ENCODE results near the gene ARAP3. TPM values are rescaled to one million over a fixed set of nuclear protein-coding genes. Genes with fewer than 3 reads are reported as not detected.

Gene ARAP3
- total RNA-seq, 1 experiment from 2014 or later = 15.1 TPM

DNA sequence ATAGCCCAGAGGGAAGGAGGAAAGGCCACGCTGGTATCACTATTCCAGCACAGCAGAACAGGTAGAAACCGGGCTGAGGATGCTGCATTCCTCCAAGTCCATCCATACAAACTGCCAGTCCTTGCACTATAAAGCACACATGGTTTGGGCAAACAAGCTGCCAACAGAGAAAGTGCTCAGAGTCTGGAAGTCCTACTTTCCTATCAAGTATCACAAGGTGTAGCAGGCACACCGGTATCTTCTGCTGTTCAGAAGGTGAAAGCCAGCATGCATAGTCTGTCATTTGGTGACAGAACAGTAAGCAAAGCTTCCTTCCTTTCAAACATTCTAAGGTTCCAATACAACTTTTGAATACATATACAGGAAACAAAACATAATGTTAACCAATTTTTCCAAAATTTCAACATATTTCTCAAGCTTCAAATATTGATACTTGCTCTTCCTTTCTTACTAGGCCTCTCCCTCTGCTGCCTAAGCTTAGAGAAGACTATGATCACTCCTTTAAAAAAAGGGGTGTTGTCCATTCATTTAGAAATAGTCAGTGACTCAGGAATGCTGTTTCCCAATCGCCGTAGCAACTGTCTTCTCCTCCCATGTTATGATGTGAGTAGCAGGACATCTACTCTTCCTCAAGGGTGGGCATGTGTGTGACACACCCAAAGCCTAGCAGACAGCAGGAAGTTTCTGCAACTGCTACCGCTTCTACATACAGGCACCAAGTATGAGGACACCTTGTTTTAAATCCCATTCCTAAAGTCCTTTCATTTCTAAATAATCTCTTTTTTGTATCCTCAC, 77.9 kb downstream of the ARAP3 start:
- CTCF ChIA-PET = interaction anchor here (3.3 kb wide), 1 partner anchor 12 kb away, joined by 23 read pairs; no protein-coding TSS in a partner anchor
- Histone ChIP-seq H3K4me3 (replicated peaks in 1 of 2; ENCODE audit: low read depth in 1 of 2, low read length in 2 of 2) (no peak overlapping the region), H3K4me2 (ENCODE audit: low read length) (peak overlapping the region; percentile 29), H3K9me2 (ENCODE audit: insufficient read depth) (no peaks in the 10 kb centered on the region), H3K9me3 (ENCODE audit: control insufficient read depth in 1 of 2, insufficient read depth in 1 of 2, low read depth in 1 of 2, low read length in 2 of 2) (no peaks in the 10 kb centered on the region), H3K79me2 (ENCODE audit: insufficient read depth, low read length) (peaks cover 100% of the 10 kb centered on the region), H3K27me3 (ENCODE audit: insufficient read depth, low read length) (no peaks in the 10 kb centered on the region), H3K9ac (ENCODE audit: low read length) (peak overlapping the region; percentile 16), H3K4me1 (ENCODE audit: control insufficient read depth in 1 of 2, insufficient read depth in 2 of 2, low read length in 2 of 2) (peaks cover 11 to 25% of the 10 kb centered on the region in 2 experiments), H4K20me1 (ENCODE audit: insufficient read depth) (peaks cover 10% of the 10 kb centered on the region; the same call in 1 of the 2 replicates), H3K36me3 (ENCODE audit: control insufficient read depth in 1 of 2, insufficient read depth in 2 of 2, low read length in 2 of 2) (no peaks in the 10 kb centered on the region), H2AFZ (ENCODE audit: low read depth, low read length, poor library complexity, severe bottlenecking) (no peak overlapping the region), H3K27ac (ENCODE audit: low read depth, low read length) (no peak overlapping the region)
- intact Hi-C loops (cut with micrococcal nuclease) = no loop called here
- POLR2A ChIA-PET = interaction anchor here (0.6 kb wide), 1 partner anchor 15 kb away, joined by 3 read pairs; the partner anchor contains the start of gene DIAPH1
- RAD21 ChIA-PET (ENCODE audit: low non-redundant PET in 1 of 2, low total read pairs in 2 of 2, uncharacterized antibody in 2 of 2, unreplicated experiment in 2 of 2) = no interaction called here
- peak; percentile 70 for DNase-seq (ENCODE audit: low read depth, low spot score)
- TF ChIP-seq, protein P1, sequence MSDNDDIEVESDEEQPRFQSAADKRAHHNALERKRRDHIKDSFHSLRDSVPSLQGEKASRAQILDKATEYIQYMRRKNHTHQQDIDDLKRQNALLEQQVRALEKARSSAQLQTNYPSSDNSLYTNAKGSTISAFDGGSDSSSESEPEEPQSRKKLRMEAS (IDR thresholded peaks at IDR 0.05) = peak; percentile 23; the same call in 1 of the 2 replicates
- no peak for TF ChIP-seq ELF1 (IDR thresholded peaks at IDR 0.05; ENCODE audit: borderline replicate concordance, low read depth)
- TF ChIP-seq JUND (IDR thresholded peaks at IDR 0.05) = 0 out of 2 replicates have a peak, but pooled peaks have one; percentile 18
- TF ChIP-seq EZH2phosphoT487 (IDR thresholded peaks at IDR 0.05; ENCODE audit: borderline replicate concordance) = no peak
- no peak for TF ChIP-seq SRF (IDR thresholded peaks at IDR 0.05; ENCODE audit: low read depth)
- TF ChIP-seq CEBPB (IDR thresholded peaks at IDR 0.05; ENCODE audit: low read depth) = 0 out of 2 replicates have a peak, but pooled peaks have one; percentile 52
- 0 out of 2 replicates have a peak, but pooled peaks have one; percentile 26 for TF ChIP-seq SP1 (IDR thresholded peaks at IDR 0.05; ENCODE audit: low read depth)
- peak; percentile 81 for ATAC-seq
- BruUV-seq (replicated peaks) = no TSS peak

Other genes with a start within 250 kb of the ARAP3 start
- 1.2 TPM for gene PCDHGC3, start 206.3 kb downstream of the ARAP3 start, total RNA-seq (2021; ENCODE audit: unreplicated experiment)
- 0.05 TPM for gene PCDHGC4, start 197.2 kb downstream of the ARAP3 start, total RNA-seq (2021; ENCODE audit: unreplicated experiment)
- gene PCDHGC5, start 193.1 kb downstream of the ARAP3 start, total RNA-seq (2021; ENCODE audit: unreplicated experiment) = not detected
- 142 TPM for gene DIAPH1, start 63.2 kb downstream of the ARAP3 start, total RNA-seq (2021; ENCODE audit: unreplicated experiment)
- 91.9 TPM for gene HDAC3, start 45.4 kb downstream of the ARAP3 start, total RNA-seq (2021; ENCODE audit: unreplicated experiment)
- 8.7 TPM for gene RELL2, start 45.2 kb downstream of the ARAP3 start, total RNA-seq (2021; ENCODE audit: unreplicated experiment)
- gene FCHSD1, start 30.8 kb downstream of the ARAP3 start, total RNA-seq (2021; ENCODE audit: unreplicated experiment) = 37.2 TPM
- 24.2 TPM for gene PCDH1, start 196.2 kb upstream of the ARAP3 start, total RNA-seq (2021; ENCODE audit: unreplicated experiment)
- 74.1 TPM for gene DELE1, start 241.6 kb upstream of the ARAP3 start, total RNA-seq (2021; ENCODE audit: unreplicated experiment)